COR-L47 (cell line): ENCODE data around the gene ZMIZ1.

ENCODE experiments used
- DNase-seq: peaks from one replicate; lab custom pipeline; 2025; lab: John Stamatoyannopoulos, UW

Gene ZMIZ1

GRCh38 chr10:79063661-79064492 lies 4.9 kb upstream of the ZMIZ1 start:
- DNase-seq = no peak

- no peak for DNase-seq
Measured at GRCh38 chr10:79065091-79065551, 3.6 kb upstream of the ZMIZ1 start.

GRCh38 chr10:79065853-79066252 lies 2.9 kb upstream of the ZMIZ1 start:
- DNase-seq = no peak

- DNase-seq = peak; percentile 7
Measured at GRCh38 chr10:79066411-79067240, 2.1 kb upstream of the ZMIZ1 start.

- DNase-seq = peak; percentile 65
Measured at GRCh38 chr10:79067241-79068202, 1.2 kb upstream of the ZMIZ1 start.

GRCh38 chr10:79068203-79068561 lies 584 bp upstream of the ZMIZ1 start:
- no peak for DNase-seq

GRCh38 chr10:79069325-79070080 lies 737 bp downstream of the ZMIZ1 start:
- DNase-seq = no peak

- no peak for DNase-seq
Measured at GRCh38 chr10:79070081-79070605, 1.4 kb downstream of the ZMIZ1 start.

GRCh38 chr10:79070606-79071395 lies 2.0 kb downstream of the ZMIZ1 start:
- DNase-seq = peak; percentile 18

GRCh38 chr10:79071396-79071923 lies 2.7 kb downstream of the ZMIZ1 start:
- DNase-seq = no peak

GRCh38 chr10:79072041-79072441 lies 3.3 kb downstream of the ZMIZ1 start:
- no peak for DNase-seq

GRCh38 chr10:79072994-79073645 lies 4.4 kb downstream of the ZMIZ1 start:
- no peak for DNase-seq

- DNase-seq = peak; percentile 40
Measured at GRCh38 chr10:79073784-79074432, 5.1 kb downstream of the ZMIZ1 start.

GRCh38 chr10:79074732-79075131 lies 6.0 kb downstream of the ZMIZ1 start:
- DNase-seq = no peak

- no peak for DNase-seq
Measured at GRCh38 chr10:79075418-79075817, 6.7 kb downstream of the ZMIZ1 start.

GRCh38 chr10:79077488-79078173 lies 8.9 kb downstream of the ZMIZ1 start:
- no peak for DNase-seq

GRCh38 chr10:79078367-79079053 lies 9.7 kb downstream of the ZMIZ1 start:
- DNase-seq = no peak

- no peak for DNase-seq
Measured at GRCh38 chr10:79079054-79079397, 10.3 kb downstream of the ZMIZ1 start.
